Measurements from ENCODE around the gene TRAK1. TPM values are rescaled to one million over a fixed set of nuclear protein-coding genes. Genes with fewer than 3 reads are reported as not detected.
A peak's percentile ranks its signal among the peaks of the same experiment; 100 is the strongest.

The TRAK1 gene
- total RNA-seq, 4 donors from 2014 or later: 37.4 to 89.5 (median 53.0) TPM

DNA sequence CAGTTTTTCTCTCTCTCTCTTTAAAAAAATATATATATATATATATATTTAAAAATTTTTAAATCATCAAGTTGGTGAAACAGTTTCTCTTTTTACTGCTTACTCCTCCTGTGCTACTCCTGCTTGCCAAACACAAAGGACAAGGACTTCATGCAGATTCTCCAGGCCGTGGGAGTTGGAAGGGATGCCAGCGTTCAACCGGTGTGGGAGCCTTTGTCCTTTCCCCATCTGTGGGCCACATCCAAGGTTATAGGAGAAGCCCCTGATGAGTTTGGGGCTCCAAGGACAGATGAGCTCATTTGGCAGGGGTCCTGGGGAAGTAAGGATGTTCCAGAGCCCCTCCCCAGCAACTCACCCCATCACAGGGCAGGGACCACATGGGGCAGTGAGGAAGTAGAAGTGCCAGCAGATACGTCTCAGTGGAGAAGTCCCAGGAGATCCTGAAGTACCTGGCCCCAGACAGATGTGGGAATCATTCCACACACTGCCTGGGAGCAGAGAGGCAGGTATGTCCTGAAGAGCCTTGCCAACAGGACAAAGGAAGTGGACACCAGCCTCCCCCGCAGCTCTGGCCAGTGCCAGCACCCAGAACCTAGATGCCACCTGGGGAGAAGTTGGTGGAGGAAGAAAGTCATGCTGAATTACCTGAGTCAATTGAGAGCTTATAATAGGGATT lies 138.2 kb downstream of the TRAK1 start:
- Histone ChIP-seq H3K4me3 (no peak overlapping the region), H3K36me3 (peaks cover 0 to 4% of the 10 kb centered on the region in 2 donors), H3K27ac (no peak overlapping the region), H3K4me1 (peaks cover 0 to 18% (median 0%) of the 10 kb centered on the region in 3 donors), H3K9me3 (no peaks in the 10 kb centered on the region), H3K27me3 (peaks cover 8% of the 10 kb centered on the region)
- TF ChIP-seq EP300 (IDR thresholded peaks at IDR 0.05) (no peak), POLR2A (IDR thresholded peaks at IDR 0.05) (no peak), POLR2AphosphoS5 (IDR thresholded peaks at IDR 0.05) (no peak)
- TF ChIP-seq, protein P1, sequence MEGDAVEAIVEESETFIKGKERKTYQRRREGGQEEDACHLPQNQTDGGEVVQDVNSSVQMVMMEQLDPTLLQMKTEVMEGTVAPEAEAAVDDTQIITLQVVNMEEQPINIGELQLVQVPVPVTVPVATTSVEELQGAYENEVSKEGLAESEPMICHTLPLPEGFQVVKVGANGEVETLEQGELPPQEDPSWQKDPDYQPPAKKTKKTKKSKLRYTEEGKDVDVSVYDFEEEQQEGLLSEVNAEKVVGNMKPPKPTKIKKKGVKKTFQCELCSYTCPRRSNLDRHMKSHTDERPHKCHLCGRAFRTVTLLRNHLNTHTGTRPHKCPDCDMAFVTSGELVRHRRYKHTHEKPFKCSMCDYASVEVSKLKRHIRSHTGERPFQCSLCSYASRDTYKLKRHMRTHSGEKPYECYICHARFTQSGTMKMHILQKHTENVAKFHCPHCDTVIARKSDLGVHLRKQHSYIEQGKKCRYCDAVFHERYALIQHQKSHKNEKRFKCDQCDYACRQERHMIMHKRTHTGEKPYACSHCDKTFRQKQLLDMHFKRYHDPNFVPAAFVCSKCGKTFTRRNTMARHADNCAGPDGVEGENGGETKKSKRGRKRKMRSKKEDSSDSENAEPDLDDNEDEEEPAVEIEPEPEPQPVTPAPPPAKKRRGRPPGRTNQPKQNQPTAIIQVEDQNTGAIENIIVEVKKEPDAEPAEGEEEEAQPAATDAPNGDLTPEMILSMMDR (IDR thresholded peaks at IDR 0.05): no peak
- 59 to 68% methylated on average over 4 of the region's 5 CpGs for WGBS, 2 donors (ENCODE audit: low coverage in 1 of 2)
- no peak for ATAC-seq

- Histone ChIP-seq H3K4me3 (peak overlapping the region in 1 of 2 donors; percentile 28), H3K27me3 (peaks cover 10% of the 10 kb centered on the region), H3K36me3 (no peaks in the 10 kb centered on the region), H3K27ac (no peak overlapping the region), H3K4me1 (peaks cover 0 to 11% (median 0%) of the 10 kb centered on the region in 3 donors), H3K9me3 (no peaks in the 10 kb centered on the region)
- ATAC-seq: no peak
- WGBS, 2 donors (ENCODE audit: low coverage in 1 of 2): 5 to 11% methylated on average over 4 of the region's 14 CpGs
- TF ChIP-seq, protein P1 (IDR thresholded peaks at IDR 0.05): peak; percentile 29 to 69 (median 58)
- TF ChIP-seq POLR2AphosphoS5 (IDR thresholded peaks at IDR 0.05) (no peak), POLR2A (IDR thresholded peaks at IDR 0.05) (no peak)
Observed at GRCh38 chr3:42229942-42230688, 139.0 kb downstream of the TRAK1 start.

GRCh38 chr3:42230860-42231259 lies 139.7 kb downstream of the TRAK1 start:
- WGBS, 2 donors (ENCODE audit: low coverage in 1 of 2): 89 to 90% methylated on average over 4 to 5 of the region's 5 CpGs
- Histone ChIP-seq H3K9me3 (no peaks in the 10 kb centered on the region), H3K27ac (no peak overlapping the region), H3K4me1 (peaks cover 0 to 7% (median 0%) of the 10 kb centered on the region in 3 donors), H3K36me3 (no peaks in the 10 kb centered on the region), H3K27me3 (peaks cover 10% of the 10 kb centered on the region), H3K4me3 (no peak overlapping the region)
- ATAC-seq: no peak
- no peak for TF ChIP-seq POLR2A (IDR thresholded peaks at IDR 0.05)

- H3K36me3 ChIP-seq: no peaks in the 10 kb centered on the region
- no peak for ATAC-seq
- no peaks in the 10 kb centered on the region for H3K4me1 ChIP-seq
- peaks cover 0 to 26% (median 0%) of the 10 kb centered on the region in 3 donors for H3K9me3 ChIP-seq
- H3K27ac ChIP-seq: no peak overlapping the region
- peaks cover 22% of the 10 kb centered on the region for H3K27me3 ChIP-seq
- TF ChIP-seq, protein P1 (IDR thresholded peaks at IDR 0.05): no peak
- no peak for TF ChIP-seq EP300 (IDR thresholded peaks at IDR 0.05)
- no peak for TF ChIP-seq POLR2A (IDR thresholded peaks at IDR 0.05)
- TF ChIP-seq POLR2AphosphoS5 (IDR thresholded peaks at IDR 0.05): no peak
- no peak overlapping the region for H3K4me3 ChIP-seq
Observed at GRCh38 chr3:42235532-42235931, 144.4 kb downstream of the TRAK1 start.

- TF ChIP-seq EP300 (IDR thresholded peaks at IDR 0.05): no peak
- TF ChIP-seq, protein P1 (IDR thresholded peaks at IDR 0.05): no peak
- no peak for TF ChIP-seq POLR2AphosphoS5 (IDR thresholded peaks at IDR 0.05)
- no peak for ATAC-seq
- H3K27ac ChIP-seq: no peak overlapping the region
- no peaks in the 10 kb centered on the region for H3K36me3 ChIP-seq
- H3K4me1 ChIP-seq: no peaks in the 10 kb centered on the region
- peaks cover 0 to 26% (median 0%) of the 10 kb centered on the region in 3 donors for H3K9me3 ChIP-seq
- H3K4me3 ChIP-seq: no peak overlapping the region
- peaks cover 22% of the 10 kb centered on the region for H3K27me3 ChIP-seq
- 81 to 86% methylated on average over 1 to 2 of the region's 2 CpGs for WGBS, 2 donors (ENCODE audit: low coverage in 1 of 2)
Observed at GRCh38 chr3:42236611-42237010, 145.5 kb downstream of the TRAK1 start.
